ENCODE data around the gene TRIP10. TPM values are rescaled to one million over a fixed set of nuclear protein-coding genes. Genes with fewer than 3 reads are reported as not detected.

Gene TRIP10
- polyA plus RNA-seq, 1 experiment = 51.5 TPM

- TF ChIP-seq CTCF (IDR thresholded peaks at IDR 0.05; ENCODE audit: insufficient read depth, low read depth, low read length) = no peak
- CTCF ChIA-PET = interaction anchor here (0.9 kb wide), 1 partner anchor 62 kb away, joined by 4 read pairs; no protein-coding TSS in a partner anchor
- POLR2A ChIA-PET = no interaction called here
- no peaks in the 10 kb centered on the region for H3K36me3 ChIP-seq (ENCODE audit: control insufficient read depth, insufficient read depth, low read length)
- H3K27me3 ChIP-seq (ENCODE audit: control insufficient read depth, insufficient read depth, low read length) = no peaks in the 10 kb centered on the region
- no peak overlapping the region for H3K4me3 ChIP-seq (ENCODE audit: low read depth, low read length)
- no peak for DNase-seq (ENCODE audit: low read depth)
These were observed 46.4 kb upstream of the TRIP10 start for GRCh38 chr19:6693056-6693471.

GRCh38 chr19:6693681-6694080 is 45.8 kb upstream of the TRIP10 start:
- TF ChIP-seq CTCF (IDR thresholded peaks at IDR 0.05; ENCODE audit: insufficient read depth, low read depth, low read length) = no peak
- Histone ChIP-seq H3K4me3 (ENCODE audit: low read depth, low read length) (no peak overlapping the region), H3K27me3 (ENCODE audit: control insufficient read depth, insufficient read depth, low read length) (no peaks in the 10 kb centered on the region), H3K36me3 (ENCODE audit: control insufficient read depth, insufficient read depth, low read length) (no peaks in the 10 kb centered on the region)
- ChIA-PET CTCF (interaction anchor here (0.9 kb wide), 1 partner anchor 62 kb away, joined by 4 read pairs; no protein-coding TSS in a partner anchor), POLR2A (no interaction called here)
- no peak for DNase-seq (ENCODE audit: low read depth)

DNA sequence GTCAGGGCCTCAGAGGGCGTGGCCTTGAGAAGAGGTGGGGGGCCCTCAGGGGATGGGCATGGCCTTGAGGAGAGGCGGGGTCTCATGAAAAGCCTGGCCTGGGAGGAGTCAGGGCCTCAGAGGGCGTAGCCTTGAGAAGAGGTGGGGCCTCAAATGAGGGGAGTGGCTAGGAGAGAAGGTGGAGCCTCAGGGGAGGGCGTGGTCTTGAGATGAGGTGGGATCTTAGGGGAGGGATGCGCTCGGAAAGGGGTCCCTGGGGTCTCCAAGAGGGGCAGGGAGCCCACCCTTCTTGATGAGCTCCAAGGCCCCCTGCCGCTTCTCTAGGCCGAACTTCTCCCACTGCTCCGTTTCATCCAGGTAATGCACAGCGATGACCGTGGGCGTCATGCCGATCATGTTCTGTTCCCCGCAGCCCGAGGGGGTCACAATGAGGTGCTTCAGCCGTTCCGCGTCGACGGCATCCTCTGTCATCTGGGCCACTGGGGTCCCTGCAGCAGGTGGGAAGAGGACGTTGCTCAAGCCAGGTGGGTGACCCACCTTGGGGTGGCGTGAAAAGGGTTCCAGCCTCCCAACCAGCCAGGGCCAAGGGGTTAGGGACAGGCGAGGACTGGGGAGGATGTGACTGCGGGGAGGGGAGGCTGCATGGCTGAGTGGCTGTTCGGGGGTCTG is 45.2 kb upstream of the TRIP10 start:
- ChIA-PET POLR2A (no interaction called here), CTCF (no interaction called here)
- H3K36me3 ChIP-seq (ENCODE audit: control insufficient read depth, insufficient read depth, low read length) = no peaks in the 10 kb centered on the region
- no peak overlapping the region for H3K4me3 ChIP-seq (ENCODE audit: low read depth, low read length)
- no peak for TF ChIP-seq CTCF (IDR thresholded peaks at IDR 0.05; ENCODE audit: insufficient read depth, low read depth, low read length)
- H3K27me3 ChIP-seq (ENCODE audit: control insufficient read depth, insufficient read depth, low read length) = no peaks in the 10 kb centered on the region
- DNase-seq (ENCODE audit: low read depth) = no peak

GRCh38 chr19:6696239-6696820 is 43.1 kb upstream of the TRIP10 start:
- ChIA-PET POLR2A (no interaction called here), CTCF (no interaction called here)
- Histone ChIP-seq H3K4me3 (ENCODE audit: low read depth, low read length) (no peak overlapping the region), H3K27me3 (ENCODE audit: control insufficient read depth, insufficient read depth, low read length) (no peaks in the 10 kb centered on the region), H3K36me3 (ENCODE audit: control insufficient read depth, insufficient read depth, low read length) (no peaks in the 10 kb centered on the region)
- no peak for TF ChIP-seq CTCF (IDR thresholded peaks at IDR 0.05; ENCODE audit: insufficient read depth, low read depth, low read length)
- DNase-seq (ENCODE audit: low read depth) = no peak

DNA sequence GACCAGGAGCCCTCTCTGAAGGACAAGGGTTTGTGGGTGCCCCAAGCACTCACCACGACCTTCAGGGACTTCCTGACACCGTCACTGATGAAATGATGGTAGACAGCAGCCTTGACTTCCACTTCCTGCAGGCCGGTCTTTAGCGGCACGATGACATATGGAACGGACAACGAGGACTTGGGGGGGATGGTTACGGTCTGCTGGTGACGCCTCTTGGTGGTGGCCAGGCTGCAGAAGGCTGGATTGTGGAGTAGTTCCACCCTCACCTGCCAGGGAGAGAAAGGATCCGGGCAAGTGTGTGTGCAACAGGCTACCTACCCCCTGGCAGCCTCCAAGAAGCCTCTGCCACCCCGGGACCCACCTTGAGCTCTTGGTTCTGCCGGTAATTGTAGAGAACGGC is 42.2 kb upstream of the TRIP10 start:
- POLR2A ChIA-PET = no interaction called here
- H3K4me3 ChIP-seq (ENCODE audit: low read depth, low read length) = no peak overlapping the region
- CTCF ChIA-PET = interaction anchor here (1.1 kb wide), 1 partner anchor 64 kb away, joined by 3 read pairs; no protein-coding TSS in a partner anchor
- DNase-seq (ENCODE audit: low read depth) = no peak
- TF ChIP-seq CTCF (IDR thresholded peaks at IDR 0.05; ENCODE audit: insufficient read depth, low read depth, low read length) = no peak
- H3K27me3 ChIP-seq (ENCODE audit: control insufficient read depth, insufficient read depth, low read length) = no peaks in the 10 kb centered on the region
- H3K36me3 ChIP-seq (ENCODE audit: control insufficient read depth, insufficient read depth, low read length) = no peaks in the 10 kb centered on the region

Measured in BJ (cell line).